OCI-LY3 (cell line): ENCODE results near the gene CCDC27.

Source experiments
- H2AFZ ChIP-seq: fragments of 200-600, 300-600 bp; shearing (Covaris generic); 2 replicates; pipeline ENCODE4 v1.6.0; 2014; ENCODE audit warnings: antibody characterized with exemption, low read depth, low read length
- H3K27ac ChIP-seq: fragments of 200-600, 300-600 bp; sonication (generic); 2 replicates; pipeline ENCODE4 v1.5.1; 2014; ENCODE audit warnings: mild to moderate bottlenecking, low read length, moderate library complexity, mixed read lengths
- H3K27me3 ChIP-seq: fragments of 200-600, 300-600 bp; sonication (generic); 2 replicates; pipeline ENCODE4 v1.6.1; 2014; ENCODE audit warnings: low read depth, low read length, mixed read lengths
- H3K36me3 ChIP-seq: fragments of 200-600, 300-600 bp; sonication (generic); replicated peaks from 2 replicates; pipeline ENCODE3; 2014; ENCODE audit warnings: low read depth, low read length, mixed read lengths
- H3K4me1 ChIP-seq: fragments of 300-600, 200-600 bp; sonication (generic); 2 replicates; pipeline ENCODE4 v1.6.1; 2014; ENCODE audit warnings: low read length, mixed read lengths
- H3K4me2 ChIP-seq: fragments of 200-600, 300-600 bp; sonication (generic); 2 replicates; pipeline ENCODE4 v1.6.1; 2014; ENCODE audit warnings: low read length, mixed read lengths
- H3K4me3 ChIP-seq: fragments of 300-600, 200-600 bp; sonication (generic); 2 replicates; pipeline ENCODE4 v1.5.1; 2014; ENCODE audit warnings: antibody characterized with exemption, mild to moderate bottlenecking, low read length, moderate library complexity
- H3K79me2 ChIP-seq: fragments of 300-600, 200-600 bp; shearing (Covaris generic); 2 replicates; pipeline ENCODE4 v1.6.1; 2014; ENCODE audit warnings: mild to moderate bottlenecking, low read length, mixed read lengths
- H3K9ac ChIP-seq: fragments of 300-600, 200-600 bp; shearing (Covaris generic); 2 replicates; pipeline ENCODE4 v1.6.0; 2014; ENCODE audit warnings: mild to moderate bottlenecking, low read length, moderate library complexity
- H3K9me3 ChIP-seq: fragments of 200-600, 300-600 bp; shearing (Covaris generic); 2 replicates; pipeline ENCODE4 v1.6.1; 2014; ENCODE audit warnings: low read length, mixed read lengths; ENCODE audit not compliant: insufficient read depth
- H4K20me1 ChIP-seq: fragments of 200-600, 300-600 bp; sonication (generic); 2 replicates; pipeline ENCODE4 v1.6.1; 2016; ENCODE audit warnings: low read length, mixed read lengths; ENCODE audit not compliant: insufficient read depth
- EZH2phosphoT487 ChIP-seq: fragments of 200-600 bp; shearing (Covaris generic); IDR thresholded peaks from 2 replicates; pipeline ENCODE4 v1.6.1; 2018; ENCODE audit warnings: antibody characterized with exemption, mixed run types, low read depth
- TF ChIP-seq, protein P1 (sequence below): fragments of 200-600, 300-600 bp; sonication (generic); IDR thresholded peaks from 2 replicates; pipeline ENCODE4 v1.5.1; 2014; ENCODE audit warnings: antibody characterized with exemption, low read length, low read depth

CCDC27 gene

DNA sequence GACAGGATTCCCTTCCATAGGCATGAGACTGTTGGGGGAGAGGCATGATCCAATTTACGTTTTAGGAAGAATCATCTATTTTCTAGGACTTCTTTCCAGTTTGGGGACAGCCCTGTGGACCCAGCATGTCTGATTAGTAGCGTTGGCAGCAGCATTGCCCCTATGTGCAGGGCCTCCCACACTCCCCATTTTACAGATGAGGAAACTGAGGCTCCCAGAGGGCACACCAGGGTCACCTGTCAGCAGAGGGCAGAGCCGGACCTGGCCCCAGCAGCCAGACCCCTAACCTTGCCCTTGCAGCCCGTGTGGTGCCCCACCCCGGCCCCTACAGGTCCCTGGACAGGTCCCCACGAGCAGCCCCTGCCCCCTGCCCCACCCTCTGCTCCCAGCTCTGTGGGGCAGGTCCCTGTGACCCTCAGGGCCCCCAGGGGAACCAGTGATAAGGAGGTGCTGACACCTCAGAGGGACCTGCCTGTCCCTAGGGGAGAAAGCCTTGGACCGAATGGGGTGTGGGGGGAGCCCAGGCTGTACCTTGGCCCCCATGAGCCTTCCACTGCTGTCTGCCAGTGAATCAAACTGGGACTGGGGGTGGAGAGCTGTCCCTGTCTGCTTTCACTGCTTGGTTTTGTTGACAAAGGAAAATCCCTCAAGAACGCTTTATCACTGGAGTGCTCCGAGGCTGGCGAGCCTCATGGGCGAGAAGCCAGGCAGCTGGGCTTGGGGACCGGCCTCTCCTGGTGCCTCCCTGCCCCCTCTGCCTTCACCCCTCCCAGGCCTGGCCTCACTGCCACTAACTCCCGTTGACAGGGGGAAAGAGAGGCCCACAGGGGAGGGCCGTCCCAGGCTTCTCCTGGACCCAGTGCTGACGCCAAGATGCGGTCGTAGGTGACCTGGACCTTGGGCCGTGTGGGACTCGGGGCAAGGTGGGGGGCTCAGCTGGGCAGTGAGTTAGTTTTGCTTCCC lies 39.4 kb upstream of the CCDC27 start:
- H3K9ac ChIP-seq, result no peak overlapping the region
- no peak overlapping the region for H3K27ac ChIP-seq
- H3K79me2 ChIP-seq, result no peaks in the 10 kb centered on the region
- H4K20me1 ChIP-seq, result no peaks in the 10 kb centered on the region
- no peaks in the 10 kb centered on the region for H3K36me3 ChIP-seq
- H3K4me1 ChIP-seq, result no peaks in the 10 kb centered on the region
- H3K9me3 ChIP-seq, result no peaks in the 10 kb centered on the region
- TF ChIP-seq, protein P1, sequence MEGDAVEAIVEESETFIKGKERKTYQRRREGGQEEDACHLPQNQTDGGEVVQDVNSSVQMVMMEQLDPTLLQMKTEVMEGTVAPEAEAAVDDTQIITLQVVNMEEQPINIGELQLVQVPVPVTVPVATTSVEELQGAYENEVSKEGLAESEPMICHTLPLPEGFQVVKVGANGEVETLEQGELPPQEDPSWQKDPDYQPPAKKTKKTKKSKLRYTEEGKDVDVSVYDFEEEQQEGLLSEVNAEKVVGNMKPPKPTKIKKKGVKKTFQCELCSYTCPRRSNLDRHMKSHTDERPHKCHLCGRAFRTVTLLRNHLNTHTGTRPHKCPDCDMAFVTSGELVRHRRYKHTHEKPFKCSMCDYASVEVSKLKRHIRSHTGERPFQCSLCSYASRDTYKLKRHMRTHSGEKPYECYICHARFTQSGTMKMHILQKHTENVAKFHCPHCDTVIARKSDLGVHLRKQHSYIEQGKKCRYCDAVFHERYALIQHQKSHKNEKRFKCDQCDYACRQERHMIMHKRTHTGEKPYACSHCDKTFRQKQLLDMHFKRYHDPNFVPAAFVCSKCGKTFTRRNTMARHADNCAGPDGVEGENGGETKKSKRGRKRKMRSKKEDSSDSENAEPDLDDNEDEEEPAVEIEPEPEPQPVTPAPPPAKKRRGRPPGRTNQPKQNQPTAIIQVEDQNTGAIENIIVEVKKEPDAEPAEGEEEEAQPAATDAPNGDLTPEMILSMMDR, result no peak
- no peak for TF ChIP-seq EZH2phosphoT487
- no peak overlapping the region for H2AFZ ChIP-seq
- no peak overlapping the region for H3K4me2 ChIP-seq
- peaks cover 41% of the 10 kb centered on the region for H3K27me3 ChIP-seq
- no peak overlapping the region for H3K4me3 ChIP-seq

DNA sequence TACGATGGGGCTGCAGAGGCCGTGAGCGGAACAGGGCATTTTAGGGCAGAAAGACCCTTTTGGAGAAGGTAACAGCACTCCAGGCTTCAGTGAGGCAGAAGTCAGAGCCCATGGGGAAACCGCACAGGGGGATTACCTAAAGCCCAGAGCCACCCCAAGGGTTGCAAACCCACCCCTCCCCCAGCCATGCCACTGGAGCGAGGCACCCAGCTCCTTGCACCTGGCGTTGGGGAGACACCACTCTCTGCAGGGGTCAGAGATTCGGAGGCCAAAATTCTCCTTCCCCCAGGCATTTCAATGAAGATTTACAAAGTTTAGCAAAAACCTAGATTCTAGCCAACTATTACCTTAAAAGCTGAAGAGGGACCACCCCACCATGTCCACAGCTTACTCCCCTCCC lies 38.4 kb upstream of the CCDC27 start:
- Histone ChIP-seq H3K9me3 (no peaks in the 10 kb centered on the region), H3K27me3 (peaks cover 39% of the 10 kb centered on the region), H4K20me1 (no peaks in the 10 kb centered on the region), H3K9ac (no peak overlapping the region), H3K4me2 (no peak overlapping the region), H3K4me3 (no peak overlapping the region), H3K27ac (no peak overlapping the region), H2AFZ (no peak overlapping the region), H3K4me1 (peaks cover 3% of the 10 kb centered on the region; the same call in 1 of the 2 replicates), H3K36me3 (no peaks in the 10 kb centered on the region), H3K79me2 (no peaks in the 10 kb centered on the region)
- TF ChIP-seq, protein P1, result no peak
- no peak for TF ChIP-seq EZH2phosphoT487

DNA sequence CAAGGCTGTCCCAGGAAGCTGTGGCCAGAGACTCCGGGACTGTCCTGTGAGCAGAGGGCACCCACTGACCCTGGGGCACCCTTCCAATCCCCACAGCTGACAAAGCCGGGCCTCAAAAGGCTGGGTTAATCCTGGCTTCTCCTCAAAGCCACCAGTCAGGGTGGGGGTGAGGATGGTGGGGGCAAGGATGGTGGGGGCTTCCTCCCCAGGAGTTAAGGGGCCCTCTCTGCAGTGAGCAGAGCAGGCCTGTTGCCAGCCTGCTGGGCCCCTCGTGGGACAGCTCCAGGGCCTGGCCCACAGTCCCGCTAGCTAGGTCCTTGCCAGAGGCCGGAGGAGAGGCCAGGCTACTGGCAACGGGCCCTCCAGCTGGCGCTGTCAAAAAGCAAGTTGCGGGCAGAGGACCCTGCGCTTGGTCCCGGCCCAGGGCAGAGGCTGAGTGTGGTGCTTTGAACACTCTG lies 37.9 kb upstream of the CCDC27 start:
- TF ChIP-seq, protein P1, result no peak
- no peak for TF ChIP-seq EZH2phosphoT487
- H4K20me1 ChIP-seq, result no peaks in the 10 kb centered on the region
- H3K27me3 ChIP-seq, result peaks cover 43% of the 10 kb centered on the region
- no peak overlapping the region for H3K9ac ChIP-seq
- no peak overlapping the region for H3K4me2 ChIP-seq
- H2AFZ ChIP-seq, result no peak overlapping the region
- H3K36me3 ChIP-seq, result no peaks in the 10 kb centered on the region
- H3K9me3 ChIP-seq, result no peaks in the 10 kb centered on the region
- no peaks in the 10 kb centered on the region for H3K79me2 ChIP-seq
- H3K4me1 ChIP-seq, result peaks cover 8% of the 10 kb centered on the region
- no peak overlapping the region for H3K27ac ChIP-seq
- no peak overlapping the region for H3K4me3 ChIP-seq

DNA sequence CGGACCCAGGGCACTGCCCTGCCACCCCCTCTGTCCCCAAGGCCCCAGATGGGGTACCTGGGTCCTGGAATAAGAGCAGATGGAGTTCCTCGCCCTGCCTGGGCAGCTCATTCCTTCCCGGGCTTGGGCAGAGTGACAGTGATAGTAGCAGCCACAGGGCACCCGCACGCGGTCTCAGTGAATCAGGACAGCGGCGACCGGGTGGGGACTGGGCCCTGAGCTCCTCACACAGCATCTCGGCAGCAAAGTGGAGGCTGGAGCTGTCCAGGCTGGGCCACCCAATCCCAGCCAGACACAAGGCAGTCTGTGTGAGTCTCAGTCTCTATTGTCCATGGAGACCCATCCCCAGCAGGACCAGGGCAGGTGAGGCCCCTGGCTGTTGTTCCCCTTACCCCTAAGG lies 37.4 kb upstream of the CCDC27 start:
- Histone ChIP-seq H3K27me3 (peaks cover 41% of the 10 kb centered on the region), H3K36me3 (no peaks in the 10 kb centered on the region), H4K20me1 (no peaks in the 10 kb centered on the region), H3K9ac (no peak overlapping the region), H3K4me1 (peaks cover 12% of the 10 kb centered on the region), H2AFZ (no peak overlapping the region), H3K27ac (no peak overlapping the region), H3K4me2 (no peak overlapping the region), H3K4me3 (no peak overlapping the region), H3K9me3 (no peaks in the 10 kb centered on the region), H3K79me2 (no peaks in the 10 kb centered on the region)
- no peak for TF ChIP-seq EZH2phosphoT487
- TF ChIP-seq, protein P1, result no peak
